OCI-LY3 (cell line): ENCODE results near the gene MMP28.
"Not testable (repeated sequence)": the region's sequence is repeated elsewhere in the genome, so short reads cannot be mapped to it uniquely, and the experiment has no call there.

Experiments used
- CTCF ChIP-seq: fragments of 200-600, 300-600 bp; sonication (generic); IDR thresholded peaks from 2 replicates; pipeline ENCODE4 v1.5.1; 2014; ENCODE audit warnings: antibody characterized with exemption, low read length, low read depth
- EZH2phosphoT487 ChIP-seq: fragments of 200-600 bp; shearing (Covaris generic); IDR thresholded peaks from 2 replicates; pipeline ENCODE4 v1.6.1; 2018; ENCODE audit warnings: antibody characterized with exemption, mixed run types, low read depth

GRCh38 chr17:35751541-35751940 is 43.9 kb downstream of the MMP28 start:
- TF ChIP-seq CTCF, EZH2phosphoT487: not testable (repeated sequence)
